Measurements from ENCODE around the gene SYCP2L. TPM values are rescaled to one million over a fixed set of nuclear protein-coding genes. Genes with fewer than 3 reads are reported as not detected.
"Not testable (repeated sequence)": the region's sequence is repeated elsewhere in the genome, so short reads cannot be mapped to it uniquely, and the experiment has no call there.

SYCP2L gene
- total RNA-seq, 4 donors from 2014 or later = 0.95 TPM; not detected in 3

- H3K9me3 ChIP-seq = peaks cover 0 to 6% of the 10 kb centered on the region in 2 donors
- H3K27ac ChIP-seq = no peak overlapping the region
- H3K27me3 ChIP-seq = no peaks in the 10 kb centered on the region
- H3K4me3 ChIP-seq = no peak overlapping the region
- TF ChIP-seq EP300 (IDR thresholded peaks at IDR 0.05; ENCODE audit: low read depth) (no peak), CTCF (IDR thresholded peaks at IDR 0.05) (no peak), POLR2AphosphoS5 (IDR thresholded peaks at IDR 0.05) (no peak), POLR2A (IDR thresholded peaks at IDR 0.05) (no peak)
- peak; percentile 17 for DNase-seq
- H3K36me3 ChIP-seq = no peaks in the 10 kb centered on the region
- WGBS, 2 donors (ENCODE audit: low coverage in 1 of 2) = 72 to 91% methylated on average over 3 to 7 of the region's 7 CpGs
- intact Hi-C loops (cut with DNase I; ENCODE audit: low total_unique reads) (no loop called here), in situ Hi-C loops (cut with MboI; ENCODE audit: low pct_ligation_motif_present in 1 of 4, low pct_unique_long_range_greater_than_20kb in 1 of 4, low sequenced_read_pairs in 3 of 4) (no loop called here)
- no peaks in the 10 kb centered on the region for H3K4me1 ChIP-seq
Observed at GRCh38 chr6:10854922-10855632, 31.8 kb upstream of the SYCP2L start.

GRCh38 chr6:10857259-10857658, 29.6 kb upstream of the SYCP2L start:
- in situ Hi-C loops (cut with MboI; ENCODE audit: low pct_ligation_motif_present in 1 of 4, low pct_unique_long_range_greater_than_20kb in 1 of 4, low sequenced_read_pairs in 3 of 4) = no loop called here
- no peaks in the 10 kb centered on the region for H3K4me1 ChIP-seq
- intact Hi-C loops (cut with DNase I; ENCODE audit: low total_unique reads) = no loop called here
- TF ChIP-seq POLR2A (IDR thresholded peaks at IDR 0.05) = no peak
- TF ChIP-seq EP300 (IDR thresholded peaks at IDR 0.05; ENCODE audit: low read depth) = no peak
- no peak for TF ChIP-seq CTCF (IDR thresholded peaks at IDR 0.05)
- TF ChIP-seq POLR2AphosphoS5 (IDR thresholded peaks at IDR 0.05) = no peak
- 88 to 100% methylated on average over 2 of the region's 2 CpGs for WGBS, 2 donors (ENCODE audit: low coverage in 1 of 2)
- H3K27ac ChIP-seq = no peak overlapping the region
- H3K27me3 ChIP-seq = no peaks in the 10 kb centered on the region
- H3K36me3 ChIP-seq = no peaks in the 10 kb centered on the region
- no peak overlapping the region for H3K4me3 ChIP-seq
- DNase-seq = no peak
- peaks cover 0 to 6% of the 10 kb centered on the region in 2 donors for H3K9me3 ChIP-seq

GRCh38 chr6:10861086-10861485, 25.8 kb upstream of the SYCP2L start:
- WGBS, 2 donors (ENCODE audit: low coverage in 1 of 2) = 69 to 80% methylated on average over 1 to 2 of the region's 2 CpGs
- in situ Hi-C loops (cut with MboI; ENCODE audit: low pct_ligation_motif_present in 1 of 4, low pct_unique_long_range_greater_than_20kb in 1 of 4, low sequenced_read_pairs in 3 of 4) = no loop called here
- H3K4me1 ChIP-seq = no peaks in the 10 kb centered on the region
- H3K4me3 ChIP-seq = no peak overlapping the region
- no peaks in the 10 kb centered on the region for H3K27me3 ChIP-seq
- no peaks in the 10 kb centered on the region for H3K36me3 ChIP-seq
- H3K27ac ChIP-seq = no peak overlapping the region
- intact Hi-C loops (cut with DNase I; ENCODE audit: low total_unique reads) = no loop called here
- TF ChIP-seq POLR2AphosphoS5 (IDR thresholded peaks at IDR 0.05) (no peak), POLR2A (IDR thresholded peaks at IDR 0.05) (no peak), EP300 (IDR thresholded peaks at IDR 0.05; ENCODE audit: low read depth) (no peak), CTCF (IDR thresholded peaks at IDR 0.05) (no peak)
- DNase-seq = no peak
- H3K9me3 ChIP-seq = no peaks in the 10 kb centered on the region

GRCh38 chr6:10862361-10862760, 24.5 kb upstream of the SYCP2L start:
- DNase-seq = no peak
- Histone ChIP-seq H3K36me3 (no peaks in the 10 kb centered on the region), H3K27ac (no peak overlapping the region), H3K4me3 (no peak overlapping the region), H3K27me3 (no peaks in the 10 kb centered on the region), H3K9me3 (no peaks in the 10 kb centered on the region), H3K4me1 (no peaks in the 10 kb centered on the region)
- in situ Hi-C loops (cut with MboI; ENCODE audit: low pct_ligation_motif_present in 1 of 4, low pct_unique_long_range_greater_than_20kb in 1 of 4, low sequenced_read_pairs in 3 of 4) = no loop called here
- TF ChIP-seq POLR2A (IDR thresholded peaks at IDR 0.05) (no peak), EP300 (IDR thresholded peaks at IDR 0.05; ENCODE audit: low read depth) (no peak), CTCF (IDR thresholded peaks at IDR 0.05) (no peak), POLR2AphosphoS5 (IDR thresholded peaks at IDR 0.05) (no peak)
- intact Hi-C loops (cut with DNase I; ENCODE audit: low total_unique reads) = no loop called here
- 80 to 93% methylated on average over 1 to 4 of the region's 4 CpGs for WGBS, 2 donors (ENCODE audit: low coverage in 1 of 2)

GRCh38 chr6:10863031-10863430, 23.8 kb upstream of the SYCP2L start:
- DNase-seq; H3K27me3 ChIP-seq; intact Hi-C loops (cut with DNase I; ENCODE audit: low total_unique reads); in situ Hi-C loops (cut with MboI; ENCODE audit: low pct_ligation_motif_present in 1 of 4, low pct_unique_long_range_greater_than_20kb in 1 of 4, low sequenced_read_pairs in 3 of 4); H3K9me3 ChIP-seq; H3K27ac ChIP-seq; H3K36me3 ChIP-seq; H3K4me3 ChIP-seq; H3K4me1 ChIP-seq: not testable (repeated sequence)
- 88 to 100% methylated on average over 2 to 7 of the region's 7 CpGs for WGBS, 2 donors (ENCODE audit: low coverage in 1 of 2)

GRCh38 chr6:10866709-10867108, 20.1 kb upstream of the SYCP2L start:
- intact Hi-C loops (cut with DNase I; ENCODE audit: low total_unique reads); H3K36me3 ChIP-seq; DNase-seq; H3K9me3 ChIP-seq; H3K27ac ChIP-seq; H3K27me3 ChIP-seq; in situ Hi-C loops (cut with MboI; ENCODE audit: low pct_ligation_motif_present in 1 of 4, low pct_unique_long_range_greater_than_20kb in 1 of 4, low sequenced_read_pairs in 3 of 4); H3K4me3 ChIP-seq; H3K4me1 ChIP-seq: not testable (repeated sequence)
- 73 to 74% methylated on average over 2 to 3 of the region's 3 CpGs for WGBS, 2 donors (ENCODE audit: low coverage in 1 of 2)

Data from transverse colon (tissue), 4 donors.